GM21515 (cell line): ENCODE data around the gene OSBPL7.

ENCODE experiments used
- ATAC-seq: cut with Tn5 transposase; IDR thresholded peaks from one replicate; pipeline ENCODE4 v1.9.1; 2021; ENCODE audit not compliant: unreplicated experiment

Gene OSBPL7

GRCh38 chr17:47848198-47848513, 26.6 kb upstream of the OSBPL7 start:
- no peak for ATAC-seq

- no peak for ATAC-seq
These were observed 26.0 kb upstream of the OSBPL7 start for GRCh38 chr17:47847341-47848197.

GRCh38 chr17:47846716-47847340, 25.2 kb upstream of the OSBPL7 start:
- no peak for ATAC-seq

- no peak for ATAC-seq
These were observed 24.1 kb upstream of the OSBPL7 start for GRCh38 chr17:47845716-47846075.

- no peak for ATAC-seq
These were observed 23.5 kb upstream of the OSBPL7 start for GRCh38 chr17:47844814-47845715.

- no peak for ATAC-seq
These were observed 22.6 kb upstream of the OSBPL7 start for GRCh38 chr17:47844227-47844626.

- ATAC-seq, result no peak
These were observed 21.8 kb upstream of the OSBPL7 start for GRCh38 chr17:47843391-47843730.

- no peak for ATAC-seq
These were observed 20.1 kb upstream of the OSBPL7 start for GRCh38 chr17:47841488-47842291.

GRCh38 chr17:47840742-47841487, 19.3 kb upstream of the OSBPL7 start, which contains the start of gene SCRN2:
SCRN2 (minus strand) TSS chr17:47841273; CDS start chr17:47840843, 430 bp downstream.
- peak; percentile 84 for ATAC-seq

GRCh38 chr17:47840001-47840741, 18.6 kb upstream of the OSBPL7 start:
- no peak for ATAC-seq

- ATAC-seq, result no peak
These were observed 17.5 kb upstream of the OSBPL7 start for GRCh38 chr17:47839071-47839470.

- no peak for ATAC-seq
These were observed 17.0 kb upstream of the OSBPL7 start for GRCh38 chr17:47838636-47839035.

- no peak for ATAC-seq
These were observed 15.9 kb upstream of the OSBPL7 start for GRCh38 chr17:47837401-47838039.

GRCh38 chr17:47836601-47837000, 15.0 kb upstream of the OSBPL7 start:
- no peak for ATAC-seq

GRCh38 chr17:47834756-47835155, 13.2 kb upstream of the OSBPL7 start:
- ATAC-seq, result no peak

GRCh38 chr17:47831934-47832327, 10.3 kb upstream of the OSBPL7 start:
- peak; percentile 14 for ATAC-seq

GRCh38 chr17:47831003-47831933, 9.7 kb upstream of the OSBPL7 start, which contains the start of the genes LRRC46 and MRPL10:
LRRC46 (plus strand) TSS chr17:47831670; CDS start chr17:47831990, 320 bp downstream.
MRPL10 (minus strand) TSS chr17:47831541; CDS start chr17:47831511, 30 bp downstream.
- peak; percentile 79 for ATAC-seq
